ENCODE results near the gene SLC7A7. TPM values are rescaled to one million over a fixed set of nuclear protein-coding genes. Genes with fewer than 3 reads are reported as not detected.

SLC7A7 gene
- total and polyA plus RNA-seq, 2 of the 13 experiments (the other 11 are each of a cell fraction or from before 2014, with no cell fraction given) = 0.13 to 0.63 TPM

DNA sequence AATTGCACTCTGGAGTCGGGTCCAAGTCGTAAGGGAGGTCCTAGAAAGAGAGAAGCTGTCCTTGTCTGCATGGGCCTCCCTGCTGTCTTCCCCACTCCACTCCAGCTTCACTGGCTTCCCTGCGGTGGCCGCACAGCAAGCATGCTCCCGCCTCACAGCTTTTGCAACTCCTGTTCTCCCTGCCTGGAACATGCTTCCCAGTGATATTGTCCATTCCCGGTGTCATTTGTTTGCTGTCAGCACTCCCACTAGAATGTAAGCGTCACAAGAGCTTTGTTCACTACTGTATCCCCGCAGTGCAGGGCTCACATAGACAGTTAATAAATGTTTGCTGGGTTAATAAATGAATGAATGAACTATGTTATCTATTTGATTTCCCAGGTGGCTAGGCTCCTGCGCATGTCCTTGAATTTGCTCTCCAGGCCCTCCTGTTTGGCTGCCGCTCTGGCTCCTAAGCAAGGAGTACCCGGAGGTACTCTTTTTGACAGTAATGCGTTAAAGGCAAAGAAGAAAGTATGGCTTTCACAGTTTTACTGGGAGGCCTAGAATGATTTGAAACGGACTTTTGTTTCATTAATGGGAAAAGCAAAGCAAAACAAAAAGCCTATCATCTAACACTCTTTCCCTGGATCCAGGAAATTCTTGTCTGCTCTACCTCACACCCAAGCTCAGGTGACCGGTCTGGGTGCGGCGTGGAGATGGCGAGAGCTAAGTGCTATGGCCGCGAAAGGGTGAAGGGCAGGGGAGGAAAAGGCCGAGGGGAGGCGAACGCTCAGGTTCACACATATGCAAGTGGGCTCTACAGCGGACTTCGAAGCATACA is 6.2 kb upstream of the SLC7A7 start (continued):
- TF ChIP-seq GTF2F1 (IDR thresholded peaks at IDR 0.05; ENCODE audit: low read length) (no peak), ZNF781 (CRISPR knock-in tag; IDR thresholded peaks at IDR 0.05; ENCODE audit: borderline replicate concordance, not compliant biosample characterization) (no peak), TEF (CRISPR knock-in tag; IDR thresholded peaks at IDR 0.05) (0 out of 2 replicates have a peak, but pooled peaks have one; percentile 41), NCOA2 (CRISPR knock-in tag; IDR thresholded peaks at IDR 0.05) (peak; percentile 56; the same call in 1 of the 2 replicates), FOXC1 (CRISPR knock-in tag; IDR thresholded peaks at IDR 0.05; ENCODE audit: borderline replicate concordance) (peak; percentile 95), ZFP36L1 (CRISPR knock-in tag; IDR thresholded peaks at IDR 0.05) (peak; percentile 71; the same call in 1 of the 2 replicates), TBP (CRISPR knock-in tag; IDR thresholded peaks at IDR 0.05) (no peak), MAFK (conservative IDR thresholded peaks at IDR 0.05 in 1 of 2, IDR thresholded peaks at IDR 0.05 in 1 of 2; ENCODE audit: low read length in 2 of 2) (no peak), ZNF12 (CRISPR knock-in tag; IDR thresholded peaks at IDR 0.05) (peak; percentile 81), HOXA9 (CRISPR knock-in tag; IDR thresholded peaks at IDR 0.05; ENCODE audit: borderline replicate concordance) (no peak), KMT2A (CRISPR knock-in tag; IDR thresholded peaks at IDR 0.05) (peak; percentile 62; the same call in 1 of the 2 replicates), PHF21A (CRISPR knock-in tag; IDR thresholded peaks at IDR 0.05) (peak; percentile 53; the same call in 1 of the 2 replicates), ZNF142 (CRISPR knock-in tag; IDR thresholded peaks at IDR 0.05) (peak; percentile 74; the same call in 1 of the 2 replicates), ZBTB14 (CRISPR knock-in tag; IDR thresholded peaks at IDR 0.05) (0 out of 2 replicates have a peak, but pooled peaks have one; percentile 44), PHF8 (CRISPR knock-in tag; IDR thresholded peaks at IDR 0.05) (no peak; the same call in 1 of the 2 replicates), U2AF2 (IDR thresholded peaks at IDR 0.05; ENCODE audit: low read depth, low read length) (no peak)
- TF ChIP-seq, protein P1, sequence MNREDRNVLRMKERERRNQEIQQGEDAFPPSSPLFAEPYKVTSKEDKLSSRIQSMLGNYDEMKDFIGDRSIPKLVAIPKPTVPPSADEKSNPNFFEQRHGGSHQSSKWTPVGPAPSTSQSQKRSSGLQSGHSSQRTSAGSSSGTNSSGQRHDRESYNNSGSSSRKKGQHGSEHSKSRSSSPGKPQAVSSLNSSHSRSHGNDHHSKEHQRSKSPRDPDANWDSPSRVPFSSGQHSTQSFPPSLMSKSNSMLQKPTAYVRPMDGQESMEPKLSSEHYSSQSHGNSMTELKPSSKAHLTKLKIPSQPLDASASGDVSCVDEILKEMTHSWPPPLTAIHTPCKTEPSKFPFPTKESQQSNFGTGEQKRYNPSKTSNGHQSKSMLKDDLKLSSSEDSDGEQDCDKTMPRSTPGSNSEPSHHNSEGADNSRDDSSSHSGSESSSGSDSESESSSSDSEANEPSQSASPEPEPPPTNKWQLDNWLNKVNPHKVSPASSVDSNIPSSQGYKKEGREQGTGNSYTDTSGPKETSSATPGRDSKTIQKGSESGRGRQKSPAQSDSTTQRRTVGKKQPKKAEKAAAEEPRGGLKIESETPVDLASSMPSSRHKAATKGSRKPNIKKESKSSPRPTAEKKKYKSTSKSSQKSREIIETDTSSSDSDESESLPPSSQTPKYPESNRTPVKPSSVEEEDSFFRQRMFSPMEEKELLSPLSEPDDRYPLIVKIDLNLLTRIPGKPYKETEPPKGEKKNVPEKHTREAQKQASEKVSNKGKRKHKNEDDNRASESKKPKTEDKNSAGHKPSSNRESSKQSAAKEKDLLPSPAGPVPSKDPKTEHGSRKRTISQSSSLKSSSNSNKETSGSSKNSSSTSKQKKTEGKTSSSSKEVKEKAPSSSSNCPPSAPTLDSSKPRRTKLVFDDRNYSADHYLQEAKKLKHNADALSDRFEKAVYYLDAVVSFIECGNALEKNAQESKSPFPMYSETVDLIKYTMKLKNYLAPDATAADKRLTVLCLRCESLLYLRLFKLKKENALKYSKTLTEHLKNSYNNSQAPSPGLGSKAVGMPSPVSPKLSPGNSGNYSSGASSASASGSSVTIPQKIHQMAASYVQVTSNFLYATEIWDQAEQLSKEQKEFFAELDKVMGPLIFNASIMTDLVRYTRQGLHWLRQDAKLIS (CRISPR knock-in tag; IDR thresholded peaks at IDR 0.05) = 0 out of 2 replicates have a peak, but pooled peaks have one; percentile 68

All from HepG2 (cell line).